Dedifferentiated amniotic fluid mesenchymal stem cell (primary cell): Measurements from ENCODE around the gene PTGER3.
"Not testable (repeated sequence)": the region's sequence is repeated elsewhere in the genome, so short reads cannot be mapped to it uniquely, and the experiment has no call there.

ENCODE experiments used
- DNase-seq: peaks from one replicate; pipeline ENCODE4 v3.0.0-alpha.2; 2016; ENCODE audit errors: extremely low spot score

The PTGER3 gene

GRCh38 chr1:70947835-70948234, 99.8 kb downstream of the PTGER3 start:
- DNase-seq: no peak

- no peak for DNase-seq
Measured at GRCh38 chr1:70945676-70946075, 101.9 kb downstream of the PTGER3 start.

GRCh38 chr1:70945251-70945650, 102.4 kb downstream of the PTGER3 start:
- DNase-seq: no peak

GRCh38 chr1:70941563-70941962, 106.1 kb downstream of the PTGER3 start:
- no peak for DNase-seq

GRCh38 chr1:70940398-70940797, 107.2 kb downstream of the PTGER3 start:
- not testable (repeated sequence) for DNase-seq

- DNase-seq: no peak
Measured at GRCh38 chr1:70934194-70934961, 113.2 kb downstream of the PTGER3 start.

GRCh38 chr1:70930062-70930461, 117.6 kb downstream of the PTGER3 start:
- no peak for DNase-seq

GRCh38 chr1:70922196-70922595, 125.4 kb downstream of the PTGER3 start:
- no peak for DNase-seq
